H1 (cell line): Measurements from ENCODE around the gene KLHDC7B.

Experiments used
- POLR2AphosphoS5 ChIP-seq: IDR thresholded peaks from 2 replicates; pipeline ENCODE4 v1.6.1; 2011; ENCODE audit warnings: low read depth, low read length
- RXRA ChIP-seq: IDR thresholded peaks from 2 replicates; pipeline ENCODE4 v1.6.1; 2011; ENCODE audit warnings: low read depth, mild to moderate bottlenecking, low read length, moderate library complexity; ENCODE audit not compliant: insufficient read depth
- TAF1 ChIP-seq: IDR thresholded peaks from 2 replicates; pipeline ENCODE4 v1.6.1; 2011; ENCODE audit warnings: mild to moderate bottlenecking, low read depth, low read length
- TF ChIP-seq, protein P1 (sequence below), 3 experiments: IDR thresholded peaks; 1 replicate in 2 of 3; 2 replicates in 1 of 3; pipeline versions ENCODE4 v1.5.1 to v1.6.1; 2011; ENCODE audit warnings: low read length in 3 of 3, mild to moderate bottlenecking in 3 of 3, inconsistent platforms in 2 of 3, low read depth in 1 of 3, moderate library complexity in 1 of 3; ENCODE audit not compliant: insufficient read depth in 1 of 3; ENCODE audit errors: control extremely low read depth in 1 of 3

- TF ChIP-seq, protein P1, sequence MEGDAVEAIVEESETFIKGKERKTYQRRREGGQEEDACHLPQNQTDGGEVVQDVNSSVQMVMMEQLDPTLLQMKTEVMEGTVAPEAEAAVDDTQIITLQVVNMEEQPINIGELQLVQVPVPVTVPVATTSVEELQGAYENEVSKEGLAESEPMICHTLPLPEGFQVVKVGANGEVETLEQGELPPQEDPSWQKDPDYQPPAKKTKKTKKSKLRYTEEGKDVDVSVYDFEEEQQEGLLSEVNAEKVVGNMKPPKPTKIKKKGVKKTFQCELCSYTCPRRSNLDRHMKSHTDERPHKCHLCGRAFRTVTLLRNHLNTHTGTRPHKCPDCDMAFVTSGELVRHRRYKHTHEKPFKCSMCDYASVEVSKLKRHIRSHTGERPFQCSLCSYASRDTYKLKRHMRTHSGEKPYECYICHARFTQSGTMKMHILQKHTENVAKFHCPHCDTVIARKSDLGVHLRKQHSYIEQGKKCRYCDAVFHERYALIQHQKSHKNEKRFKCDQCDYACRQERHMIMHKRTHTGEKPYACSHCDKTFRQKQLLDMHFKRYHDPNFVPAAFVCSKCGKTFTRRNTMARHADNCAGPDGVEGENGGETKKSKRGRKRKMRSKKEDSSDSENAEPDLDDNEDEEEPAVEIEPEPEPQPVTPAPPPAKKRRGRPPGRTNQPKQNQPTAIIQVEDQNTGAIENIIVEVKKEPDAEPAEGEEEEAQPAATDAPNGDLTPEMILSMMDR (IDR thresholded peaks at IDR 0.05; ENCODE audit: control extremely low read depth in 1 of 3, insufficient read depth in 1 of 3, low read depth in 1 of 3, low read length in 3 of 3) = no peak
- no peak for TF ChIP-seq TAF1
- no peak for TF ChIP-seq RXRA
- TF ChIP-seq POLR2AphosphoS5 = no peak
Measured at GRCh38 chr22:50587407-50587806, 41.7 kb downstream of the KLHDC7B start.
